Keratinocyte (primary cell): Measurements from ENCODE around the gene PHF12. TPM values are rescaled to one million over a fixed set of nuclear protein-coding genes. Genes with fewer than 3 reads are reported as not detected.
A peak's percentile ranks its signal among the peaks of the same experiment; 100 is the strongest.

Experiments
- DNase-seq: peaks from one replicate; pipeline ENCODE4 v3.0.0-alpha.2; 2011; ENCODE audit warnings: low read depth, missing footprints, low spot score
- FAIRE-seq: peaks from 2 replicates; lab custom pipeline; 2011; peaks lifted over from hg19 to GRCh38; lab: Jason Lieb, UNC
- H2AFZ ChIP-seq: 2 replicates; pipeline ENCODE4 v1.6.0; 2012; ENCODE audit warnings: low read length, control low read depth, inconsistent platforms; ENCODE audit not compliant: control insufficient read depth
- H3K27ac ChIP-seq: 2 replicates; pipeline ENCODE4 v1.5.1; 2011; ENCODE audit warnings: low read length; ENCODE audit not compliant: control insufficient read depth, insufficient read depth
- H3K27me3 ChIP-seq: 3 replicates; pipeline ENCODE4 v1.6.0; 2011; ENCODE audit warnings: low read length; ENCODE audit not compliant: control insufficient read depth, insufficient read depth; ENCODE audit errors: extremely low read depth
- H3K36me3 ChIP-seq, 2 experiments: 2 replicates in 1 of 2; 3 replicates in 1 of 2; pipeline ENCODE4 v1.5.1; 2011; ENCODE audit warnings: low read length in 2 of 2, mild to moderate bottlenecking in 1 of 2; ENCODE audit not compliant: control insufficient read depth in 2 of 2, insufficient read depth in 2 of 2; ENCODE audit errors: extremely low read depth in 1 of 2
- H3K4me1 ChIP-seq: 3 replicates; pipeline ENCODE4 v1.5.1; 2011; ENCODE audit warnings: low read length; ENCODE audit not compliant: control insufficient read depth, insufficient read depth; ENCODE audit errors: extremely low read depth
- H3K4me2 ChIP-seq: 3 replicates; pipeline ENCODE4 v1.6.0; 2011; ENCODE audit warnings: low read depth, low read length; ENCODE audit not compliant: control insufficient read depth, insufficient read depth; ENCODE audit errors: extremely low read depth
- H3K4me3 ChIP-seq, 3 experiments: fragments of 200-600 bp in 1 of 3; sonication (generic) in 1 of 3; 2 replicates in 2 of 3; 3 replicates in 1 of 3; pipeline ENCODE4 v1.5.1; 2011 to 2016; ENCODE audit warnings: low read length in 3 of 3, mild to moderate bottlenecking in 3 of 3, control low read depth in 2 of 3, inconsistent platforms in 1 of 3, low read depth in 1 of 3, mixed read lengths in 1 of 3, mixed run types in 1 of 3, moderate library complexity in 1 of 3; ENCODE audit not compliant: control insufficient read depth in 2 of 3, insufficient read depth in 2 of 3; ENCODE audit errors: extremely low read depth in 1 of 3
- H3K79me2 ChIP-seq: 2 replicates; pipeline ENCODE4 v1.6.0; 2012; ENCODE audit warnings: low read length; ENCODE audit not compliant: control insufficient read depth, insufficient read depth
- H3K9ac ChIP-seq: 3 replicates; pipeline ENCODE4 v1.6.0; 2011; ENCODE audit warnings: low read length; ENCODE audit not compliant: control insufficient read depth, insufficient read depth; ENCODE audit errors: extremely low read depth
- H3K9me1 ChIP-seq: 3 replicates; pipeline ENCODE4 v1.6.0; 2011; ENCODE audit warnings: low read length; ENCODE audit not compliant: control insufficient read depth, insufficient read depth; ENCODE audit errors: extremely low read depth
- H3K9me3 ChIP-seq: 2 replicates; pipeline ENCODE4 v1.5.1; 2012; ENCODE audit warnings: low read depth, low read length; ENCODE audit not compliant: control insufficient read depth
- H4K20me1 ChIP-seq: 3 replicates; pipeline ENCODE4 v1.6.0; 2011; ENCODE audit warnings: low read length; ENCODE audit not compliant: control insufficient read depth, insufficient read depth; ENCODE audit errors: extremely low read depth
- CTCF ChIP-seq, 3 experiments: IDR thresholded peaks in 1 of 3; conservative IDR thresholded peaks in 1 of 3; optimal IDR thresholded peaks in 1 of 3; 2 replicates in 2 of 3; 3 replicates in 1 of 3; pipeline versions ENCODE3 to v1.5.1; 2011; ENCODE audit warnings: low read length in 3 of 3, mild to moderate bottlenecking in 3 of 3, moderate library complexity in 2 of 3, control low read depth in 1 of 3, inconsistent platforms in 1 of 3; ENCODE audit not compliant: insufficient read depth in 2 of 3; ENCODE audit errors: extremely low read depth in 1 of 3
- EZH2 ChIP-seq: IDR thresholded peaks from one replicate; pipeline ENCODE4 v1.6.1; 2012; ENCODE audit warnings: inconsistent platforms, mild to moderate bottlenecking, low read length, moderate library complexity
- dilution Hi-C: fragments of 300-500 bp; cut with MboI; formaldehyde crosslinking; loops from one replicate; pipeline ENCODE4 v1.7.0; 2020; ENCODE audit warnings: low sequenced_read_pairs; ENCODE audit not compliant: extremely low pct_ligation_motif_present
- polyA minus RNA-seq, 3 experiments: library from RNA; depleted of rRNA, polyadenylated mRNA; stranded (reverse); fragments of >200 nt; gene quantifications; 1 replicate in 1 of 3; 2 replicates in 1 of 3; 3 replicates in 1 of 3; pipeline ENCODE4 v1.2.3, GENCODE V29; 2011
- polyA plus RNA-seq, 5 experiments: library from polyadenylated mRNA; depleted of rRNA in 3 of 5; stranded (reverse) in 3 of 5; stranded (forward) in 1 of 5; unstranded in 1 of 5; fragments of >200 nt; gene quantifications; 1 replicate in 1 of 5; 2 replicates in 3 of 5; 3 replicates in 1 of 5; pipeline versions ENCODE4 v1.2.1 to v1.2.3, GENCODE V29; 2011 to 2012; ENCODE audit warnings: missing spikeins in 2 of 5, low read depth in 1 of 5, low replicate concordance in 1 of 5

PHF12 gene
- polyA plus RNA-seq: 7.1 to 16.1 TPM (median 9.6 TPM) in 3 replicates
- 17.2 TPM for polyA plus RNA-seq (2011; ENCODE audit: low read depth)
- 7.7 and 14.6 TPM in 2 replicates for polyA plus RNA-seq (2011; cell fraction: cytosol; rRNA removed)
- 34.3 and 36.9 TPM in 2 replicates for polyA plus RNA-seq (2011; cell fraction: nucleus; rRNA removed)
- 9.8 and 13.6 TPM in 2 replicates for polyA plus RNA-seq (2012; ENCODE audit: low replicate concordance)
- 13.8 to 92.4 TPM (median 17.2 TPM) in 3 replicates for polyA minus RNA-seq
- 14.6 TPM for polyA minus RNA-seq (2011; cell fraction: cytosol; rRNA and poly(A)+ RNA removed)
- 16.5 and 29.5 TPM in 2 replicates for polyA minus RNA-seq (2011; cell fraction: nucleus; rRNA and poly(A)+ RNA removed)

- H3K9me3 ChIP-seq: no peaks in the 10 kb centered on the region
- peak within 1 kb of the TSS; percentile 91 for H3K9ac ChIP-seq
- peak within 1 kb of the TSS; percentile 99 for H3K27ac ChIP-seq
- no peaks in the 10 kb centered on the region for H3K27me3 ChIP-seq
- no peaks in the 10 kb centered on the region for H4K20me1 ChIP-seq
- FAIRE-seq (peak; percentile 78), DNase-seq (peak; percentile 100)
- dilution Hi-C loops: no loop called here
- H3K36me3 ChIP-seq: peaks cover 0 to 6% of the 10 kb centered on the region in 2 experiments
- peak within 1 kb of the TSS; percentile 99 for H3K4me2 ChIP-seq
- H3K79me2 ChIP-seq: peaks cover 43% of the 10 kb centered on the region
- peak within 1 kb of the TSS; percentile 91 for H2AFZ ChIP-seq
- H3K9me1 ChIP-seq: no peaks in the 10 kb centered on the region
- peaks cover 27% of the 10 kb centered on the region for H3K4me1 ChIP-seq
- peak within 1 kb of the TSS; percentile 88 to 90 (median 88) for H3K4me3 ChIP-seq
- no peak for TF ChIP-seq EZH2
- no peak for TF ChIP-seq CTCF (optimal IDR thresholded peaks at IDR 0.05 in 1 of 3, IDR thresholded peaks at IDR 0.05 in 1 of 3, conservative IDR thresholded peaks at IDR 0.05 in 1 of 3; ENCODE audit: extremely low read depth in 1 of 3, insufficient read depth in 2 of 3, low read length in 3 of 3)
Observed at GRCh38 chr17:28951428-28951990, at the start of gene PHF12. TSS of gene PHF12 (minus strand) at chr17:28951518. CDS start at chr17:28950960, 558 bp downstream.

GRCh38 chr17:29000973-29001372, 49.7 kb upstream of the PHF12 start:
- Histone ChIP-seq H3K27me3 (peaks cover 56% of the 10 kb centered on the region), H3K4me3 (no peak overlapping the region), H3K27ac (no peak overlapping the region), H4K20me1 (no peaks in the 10 kb centered on the region), H3K9me1 (no peaks in the 10 kb centered on the region), H3K4me1 (no peaks in the 10 kb centered on the region), H3K9ac (no peak overlapping the region), H3K36me3 (no peaks in the 10 kb centered on the region), H2AFZ (no peak overlapping the region), H3K9me3 (no peaks in the 10 kb centered on the region), H3K4me2 (no peak overlapping the region), H3K79me2 (no peaks in the 10 kb centered on the region)
- TF ChIP-seq EZH2: no peak
- no peak for TF ChIP-seq CTCF (optimal IDR thresholded peaks at IDR 0.05 in 1 of 3, IDR thresholded peaks at IDR 0.05 in 1 of 3, conservative IDR thresholded peaks at IDR 0.05 in 1 of 3; ENCODE audit: extremely low read depth in 1 of 3, insufficient read depth in 2 of 3, low read length in 3 of 3)
- no peak for FAIRE-seq
- no peak for DNase-seq
- dilution Hi-C loops: no loop called here
